ENCODE data around the gene C1orf167. TPM values are rescaled to one million over a fixed set of nuclear protein-coding genes. Genes with fewer than 3 reads are reported as not detected.
A peak's percentile ranks its signal among the peaks of the same experiment; 100 is the strongest.

C1orf167 gene
- polyA plus RNA-seq, 1 of the 3 experiments (the other 2 are of a cell fraction) = 0.10 TPM

DNA sequence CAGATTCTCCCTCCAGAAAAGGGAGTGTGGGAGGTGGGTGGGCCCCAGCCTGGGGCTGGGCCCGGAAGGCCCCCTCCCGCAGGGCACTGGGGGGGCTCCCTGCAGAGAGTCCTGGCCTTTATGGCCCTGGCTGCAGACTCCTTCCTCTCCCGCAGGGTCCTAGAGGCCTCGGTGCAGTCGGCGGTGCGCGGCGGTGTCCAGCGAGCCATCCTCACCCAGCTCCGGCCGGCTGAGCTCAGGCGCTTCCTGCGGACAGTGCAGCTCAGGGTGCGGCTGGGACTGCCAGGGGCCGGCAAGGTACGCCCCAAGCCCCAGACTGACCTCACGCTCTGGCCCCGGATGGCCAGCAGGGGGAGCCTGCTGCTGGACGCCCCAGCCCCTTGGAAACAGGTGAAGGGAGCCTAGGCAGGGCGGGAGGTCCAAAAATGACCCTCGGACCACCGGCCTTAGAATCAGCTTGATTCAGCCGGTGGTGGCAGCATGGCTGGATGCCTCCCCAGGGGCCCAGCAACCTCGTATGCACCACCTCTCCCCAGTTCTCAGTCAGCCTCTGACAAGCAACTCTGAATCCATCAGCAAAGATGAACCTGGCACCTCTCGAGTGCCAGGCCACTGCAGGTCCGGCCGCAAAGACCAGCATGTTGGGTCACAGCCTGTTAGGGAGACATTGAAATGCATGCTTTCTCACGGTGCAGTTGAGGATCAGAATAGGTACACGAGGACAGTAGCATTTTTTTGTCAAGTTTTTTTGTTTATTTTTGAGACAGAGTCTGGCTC lies 23.2 kb downstream of the C1orf167 start:
- H3K4me2 ChIP-seq = no peak overlapping the region
- no peaks in the 10 kb centered on the region for H3K27me3 ChIP-seq (ENCODE audit: insufficient read depth)

DNA sequence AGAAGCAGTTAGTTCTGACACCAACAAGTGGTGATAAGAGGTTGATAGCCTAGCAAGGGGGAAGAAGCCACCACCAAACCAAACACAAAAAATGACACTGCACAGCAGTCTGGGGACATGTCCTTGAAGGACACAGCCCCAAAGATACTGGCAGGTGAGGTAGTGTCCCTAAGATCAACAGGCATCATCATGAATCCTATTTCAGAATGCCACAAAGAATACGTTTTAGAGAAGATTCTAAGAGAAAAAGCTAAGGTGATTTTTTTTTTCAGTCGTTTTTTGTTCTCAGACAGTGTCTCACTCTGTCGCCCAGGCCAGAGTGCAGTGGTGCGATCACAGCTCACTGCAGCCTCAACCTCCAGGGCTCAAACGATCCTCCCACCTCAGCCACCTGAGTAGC lies 24.2 kb downstream of the C1orf167 start:
- H3K27ac ChIP-seq (ENCODE audit: low read depth in 2 of 2, low read length in 1 of 2) = no peak overlapping the region
- H2AFZ ChIP-seq (ENCODE audit: low read depth) = no peak overlapping the region
- H3K36me3 ChIP-seq (replicated peaks in 1 of 2; ENCODE audit: control insufficient read depth in 1 of 2, insufficient read depth in 2 of 2, low read length in 1 of 2) = no peaks in the 10 kb centered on the region
- H3K79me2 ChIP-seq (ENCODE audit: insufficient read depth) = no peaks in the 10 kb centered on the region
- no peak for TF ChIP-seq ZBTB33 (IDR thresholded peaks at IDR 0.05; ENCODE audit: borderline replicate concordance, low read depth)
- no peak for TF ChIP-seq POLR2AphosphoS5 (IDR thresholded peaks at IDR 0.05; ENCODE audit: low read depth, low read length)
- no peak for TF ChIP-seq FOXJ3 (CRISPR knock-in tag; IDR thresholded peaks at IDR 0.05)
- no peak for TF ChIP-seq GABPA (IDR thresholded peaks at IDR 0.05; ENCODE audit: low read depth)
- no peaks in the 10 kb centered on the region for H3K9me3 ChIP-seq
- no peak for DNase-seq
- no peak overlapping the region for H3K4me2 ChIP-seq
- H3K9me2 ChIP-seq = no peaks in the 10 kb centered on the region
- peaks cover 4% of the 10 kb centered on the region for H3F3A ChIP-seq (replicated peaks; ENCODE audit: insufficient read depth)
- ChIA-PET CTCF (interaction anchor here (1.0 to 4.7 kb wide), 10 partner anchors 8 to 748 kb away, joined by 3 to 35 read pairs (median 6); partner anchors contain the start of genes CLCN6 and MTHFR), POLR2A (no interaction called here)
- WGBS (ENCODE audit: low lambda C conversion rate) = 56% methylated on average over 5 of the region's 5 CpGs
- H3K4me3 ChIP-seq (ENCODE audit: low read depth in 2 of 2, low read length in 1 of 2) = no peak overlapping the region
- no peaks in the 10 kb centered on the region for H3K27me3 ChIP-seq (ENCODE audit: insufficient read depth)
- H4K20me1 ChIP-seq (ENCODE audit: insufficient read depth) = no peaks in the 10 kb centered on the region
- peaks cover 0 to 24% of the 10 kb centered on the region in 2 experiments; a peak in 1 of 4 replicates for H3K4me1 ChIP-seq (ENCODE audit: control insufficient read depth in 1 of 2, insufficient read depth in 2 of 2, low read depth in 1 of 2, low read length in 1 of 2)
- no peak overlapping the region for H3K9ac ChIP-seq

More for the DNA sequence above, 23.2 kb downstream of the C1orf167 start:
- Histone ChIP-seq H3K4me1 (ENCODE audit: control insufficient read depth in 1 of 2, insufficient read depth in 2 of 2, low read depth in 1 of 2, low read length in 1 of 2) (peaks cover 0 to 24% of the 10 kb centered on the region in 2 experiments; a peak in 1 of 4 replicates), H3K27ac (ENCODE audit: low read depth in 2 of 2, low read length in 1 of 2) (no peak overlapping the region; a peak in 1 of 4 replicates), H3K4me3 (ENCODE audit: low read depth in 2 of 2, low read length in 1 of 2) (peak overlapping the region in 1 of 2 experiments; percentile 35; a peak in 1 of 4 replicates), H3K36me3 (replicated peaks in 1 of 2; ENCODE audit: control insufficient read depth in 1 of 2, insufficient read depth in 2 of 2, low read length in 1 of 2) (no peaks in the 10 kb centered on the region), H2AFZ (ENCODE audit: low read depth) (0 out of 2 replicates have a peak overlapping the region, but pooled peaks have one; percentile 22), H3K9me2 (no peaks in the 10 kb centered on the region), H3F3A (replicated peaks; ENCODE audit: insufficient read depth) (peaks cover 4% of the 10 kb centered on the region), H3K9me3 (no peaks in the 10 kb centered on the region), H3K79me2 (ENCODE audit: insufficient read depth) (no peaks in the 10 kb centered on the region), H3K9ac (no peak overlapping the region), H4K20me1 (ENCODE audit: insufficient read depth) (no peaks in the 10 kb centered on the region)
- 19% methylated on average over 7 of the region's 30 CpGs for WGBS (ENCODE audit: low lambda C conversion rate)
- CTCF ChIA-PET = interaction anchor here (0.9 to 4.7 kb wide), 16 partner anchors 9 to 747 kb away, joined by 3 to 35 read pairs (median 4); partner anchors contain the start of genes CLCN6 and MTHFR
- DNase-seq = peak; percentile 93
- POLR2A ChIA-PET = interaction anchor here (0.6 to 1.2 kb wide), 2 partner anchors 10 to 140 kb away, joined by 3 to 4 read pairs; no protein-coding TSS in a partner anchor
- TF ChIP-seq GATA2 (CRISPR knock-in tag; IDR thresholded peaks at IDR 0.05) (no peak), IRF3 (IDR thresholded peaks at IDR 0.05; ENCODE audit: low read depth, low read length) (no peak), CTCF (IDR thresholded peaks at IDR 0.05) (peak; percentile 81), SMC3 (IDR thresholded peaks at IDR 0.05; ENCODE audit: low read depth, low read length) (peak; percentile 49), YY1 (IDR thresholded peaks at IDR 0.05; ENCODE audit: low read depth) (no peak), TEAD4 (IDR thresholded peaks at IDR 0.05; ENCODE audit: borderline replicate concordance, insufficient read depth) (no peak), RAD21 (IDR thresholded peaks at IDR 0.05; ENCODE audit: low read length) (peak; percentile 51), MEF2A (IDR thresholded peaks at IDR 0.05; ENCODE audit: borderline replicate concordance, low read depth) (no peak)

All from SK-N-SH (cell line).